HFFc6 (cell line): ENCODE measurements around the gene EVA1A. TPM values are rescaled to one million over a fixed set of nuclear protein-coding genes. Genes with fewer than 3 reads are reported as not detected.
A peak's percentile ranks its signal among the peaks of the same experiment; 100 is the strongest.

Source experiments
- DNase-seq: peaks from one replicate; pipeline ENCODE4 v3.0.0-alpha.2; 2018
- H3K27ac Mint-ChIP-seq: 2 replicates; pipeline ENCODE4 v1.8.0; 2020; ENCODE audit warnings: mild to moderate bottlenecking, mixed read lengths
- H3K27me3 Mint-ChIP-seq: 2 replicates; pipeline ENCODE4 v1.8.0; 2021; ENCODE audit warnings: mild to moderate bottlenecking, moderate library complexity, mixed read lengths; ENCODE audit not compliant: insufficient read depth
- H3K36me3 Mint-ChIP-seq: 2 replicates; pipeline ENCODE4 v1.8.0; 2021; ENCODE audit warnings: low read depth, mixed read lengths
- H3K4me1 Mint-ChIP-seq: 2 replicates; pipeline ENCODE4 v1.8.0; 2020; ENCODE audit warnings: low read depth, mixed read lengths
- H3K4me3 Mint-ChIP-seq: 2 replicates; pipeline ENCODE4 v1.8.0; 2020; ENCODE audit warnings: mild to moderate bottlenecking, moderate library complexity, mixed read lengths
- H3K9me3 Mint-ChIP-seq: 2 replicates; pipeline ENCODE4 v1.8.0; 2020; ENCODE audit warnings: mild to moderate bottlenecking, mixed read lengths
- total RNA-seq, 6 experiments: library from RNA; stranded (reverse); fragmentation: NEBNext Ultra II Directional; extraction: Animal tissue kit (Norgen Biotek cat#: 25700); gene quantifications; 2 replicates in 1 of 6; 3 replicates in 5 of 6; pipeline ENCODE4 v1.2.3, GENCODE V29; 2021
- TF ChIP-seq, protein P1 (sequence below): fragments of 200-600 bp; sonication (generic); IDR thresholded peaks from 2 replicates; pipeline ENCODE4 v1.5.0; 2021; ENCODE audit warnings: antibody characterized with exemption, mild to moderate bottlenecking

Gene EVA1A
- total RNA-seq, 6 experiments from 2014 or later = 61.7 to 75.2 (median 68.8) TPM

DNA sequence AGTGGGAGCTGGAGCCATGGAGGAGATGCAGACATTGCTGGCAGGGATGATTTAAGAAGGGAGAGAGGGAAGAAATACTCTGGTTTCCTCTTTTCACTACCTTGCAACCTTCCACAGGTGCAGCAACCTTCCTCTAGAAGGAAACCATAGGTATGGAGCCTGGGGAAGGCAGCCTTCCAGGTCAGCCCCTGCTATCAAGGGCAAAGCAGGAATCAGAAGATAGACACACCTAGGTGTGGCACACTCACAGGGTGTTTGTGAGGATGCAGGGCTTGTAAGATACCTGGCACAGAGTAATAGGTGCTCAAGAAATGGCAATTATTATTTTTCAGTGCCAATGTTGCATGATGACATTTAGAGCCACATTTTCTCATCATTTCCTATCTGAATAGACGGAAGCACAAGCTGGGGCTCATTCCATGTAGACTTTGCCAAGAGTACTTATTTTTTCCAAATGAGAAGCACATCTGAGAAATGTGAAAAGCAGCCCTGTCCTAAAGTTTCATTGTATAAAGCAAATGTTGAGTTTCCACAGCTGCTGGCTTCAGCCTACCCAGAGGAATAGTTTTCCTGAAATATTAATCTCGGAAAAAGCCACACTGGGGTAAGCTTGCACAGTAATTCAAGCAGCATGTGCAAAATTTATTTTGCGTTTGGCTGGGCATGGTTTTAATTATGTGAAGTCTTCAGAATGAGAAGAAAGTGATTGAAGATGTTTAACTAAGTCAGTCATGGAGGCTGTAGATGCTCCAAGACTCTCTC is 20.6 kb downstream of the EVA1A start:
- Mint-ChIP-seq H3K27ac (peak overlapping the region; percentile 35; the same call in 1 of the 2 replicates), H3K9me3 (no peaks in the 10 kb centered on the region), H3K4me1 (peaks cover 43% of the 10 kb centered on the region), H3K36me3 (peaks cover 48% of the 10 kb centered on the region), H3K27me3 (no peaks in the 10 kb centered on the region), H3K4me3 (0 out of 2 replicates have a peak overlapping the region, but pooled peaks have one; percentile 1)
- TF ChIP-seq, protein P1, sequence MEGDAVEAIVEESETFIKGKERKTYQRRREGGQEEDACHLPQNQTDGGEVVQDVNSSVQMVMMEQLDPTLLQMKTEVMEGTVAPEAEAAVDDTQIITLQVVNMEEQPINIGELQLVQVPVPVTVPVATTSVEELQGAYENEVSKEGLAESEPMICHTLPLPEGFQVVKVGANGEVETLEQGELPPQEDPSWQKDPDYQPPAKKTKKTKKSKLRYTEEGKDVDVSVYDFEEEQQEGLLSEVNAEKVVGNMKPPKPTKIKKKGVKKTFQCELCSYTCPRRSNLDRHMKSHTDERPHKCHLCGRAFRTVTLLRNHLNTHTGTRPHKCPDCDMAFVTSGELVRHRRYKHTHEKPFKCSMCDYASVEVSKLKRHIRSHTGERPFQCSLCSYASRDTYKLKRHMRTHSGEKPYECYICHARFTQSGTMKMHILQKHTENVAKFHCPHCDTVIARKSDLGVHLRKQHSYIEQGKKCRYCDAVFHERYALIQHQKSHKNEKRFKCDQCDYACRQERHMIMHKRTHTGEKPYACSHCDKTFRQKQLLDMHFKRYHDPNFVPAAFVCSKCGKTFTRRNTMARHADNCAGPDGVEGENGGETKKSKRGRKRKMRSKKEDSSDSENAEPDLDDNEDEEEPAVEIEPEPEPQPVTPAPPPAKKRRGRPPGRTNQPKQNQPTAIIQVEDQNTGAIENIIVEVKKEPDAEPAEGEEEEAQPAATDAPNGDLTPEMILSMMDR = no peak
- DNase-seq = no peak

DNA sequence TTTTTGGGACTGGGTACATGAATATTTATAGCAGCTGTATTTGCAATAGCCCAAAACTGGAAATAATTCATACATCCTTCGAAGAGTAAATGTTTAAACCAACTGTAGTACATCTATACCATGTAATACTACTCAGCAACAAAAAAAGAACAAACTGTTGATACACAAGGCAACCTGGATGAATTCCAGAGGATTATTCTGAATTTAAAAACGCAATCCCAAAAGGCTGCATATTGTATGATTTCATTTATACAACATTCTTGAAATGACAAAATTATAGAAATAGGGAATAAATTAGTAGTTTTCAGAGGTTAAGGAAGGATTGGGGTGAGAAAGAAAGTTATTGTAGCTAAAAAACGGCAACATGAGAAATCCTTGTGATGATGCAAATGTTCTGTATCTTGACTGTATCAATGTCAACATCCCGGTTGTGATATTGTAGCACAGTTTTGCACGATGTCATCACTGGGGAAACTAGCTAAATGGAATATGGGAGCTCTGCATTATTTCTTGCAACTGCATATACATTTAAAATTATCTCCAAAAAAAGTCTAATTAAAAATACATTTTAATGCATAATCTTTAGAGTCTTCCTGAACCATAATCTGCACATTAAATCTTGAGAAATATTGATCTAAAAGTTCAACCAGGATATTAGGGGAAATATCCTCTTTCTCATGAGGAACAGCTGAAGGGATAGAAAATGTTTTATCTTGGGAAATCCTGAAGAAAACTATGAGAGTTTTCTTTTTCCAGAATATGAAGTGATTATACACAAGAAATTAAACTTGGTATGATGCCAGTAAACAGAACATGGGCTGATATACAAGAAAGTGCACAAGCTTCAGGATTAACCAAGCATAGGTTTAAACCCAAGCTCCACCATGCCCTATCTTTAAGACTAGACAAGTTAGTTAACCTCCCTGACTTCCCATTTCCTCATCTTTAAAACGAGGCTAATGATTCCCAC is 21.9 kb downstream of the EVA1A start:
- no peak for DNase-seq
- TF ChIP-seq, protein P1 = no peak
- H3K36me3 Mint-ChIP-seq = peaks cover 41% of the 10 kb centered on the region
- peaks cover 48% of the 10 kb centered on the region for H3K4me1 Mint-ChIP-seq
- no peak overlapping the region for H3K4me3 Mint-ChIP-seq
- H3K9me3 Mint-ChIP-seq = no peaks in the 10 kb centered on the region
- H3K27ac Mint-ChIP-seq = no peak overlapping the region
- H3K27me3 Mint-ChIP-seq = no peaks in the 10 kb centered on the region; the same call in none of the 2 replicates

DNA sequence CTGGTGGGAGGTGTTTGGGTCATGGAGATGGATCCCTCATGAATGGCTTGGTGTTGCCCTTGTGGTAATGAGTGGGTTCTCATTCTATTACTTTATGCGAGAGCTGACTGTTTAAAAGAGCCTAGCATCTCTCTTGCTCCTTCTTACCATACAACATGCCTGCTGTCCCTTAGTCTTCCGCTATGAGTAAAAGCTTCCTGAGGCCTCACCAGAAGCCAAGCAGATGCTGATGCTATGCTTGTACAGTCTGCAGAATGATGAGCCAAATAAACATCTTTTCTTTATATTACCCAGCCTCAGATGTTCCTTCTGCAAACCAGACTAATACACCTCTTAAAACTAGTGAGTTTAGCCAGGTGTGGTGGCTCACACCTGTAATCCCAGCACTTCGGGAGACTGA is 23.1 kb downstream of the EVA1A start:
- no peak for DNase-seq
- peaks cover 41% of the 10 kb centered on the region for H3K36me3 Mint-ChIP-seq
- no peak overlapping the region for H3K27ac Mint-ChIP-seq
- no peaks in the 10 kb centered on the region for H3K9me3 Mint-ChIP-seq
- peaks cover 48% of the 10 kb centered on the region for H3K4me1 Mint-ChIP-seq
- H3K4me3 Mint-ChIP-seq = no peak overlapping the region
- TF ChIP-seq, protein P1 = no peak
- H3K27me3 Mint-ChIP-seq = no peaks in the 10 kb centered on the region; the same call in none of the 2 replicates

DNA sequence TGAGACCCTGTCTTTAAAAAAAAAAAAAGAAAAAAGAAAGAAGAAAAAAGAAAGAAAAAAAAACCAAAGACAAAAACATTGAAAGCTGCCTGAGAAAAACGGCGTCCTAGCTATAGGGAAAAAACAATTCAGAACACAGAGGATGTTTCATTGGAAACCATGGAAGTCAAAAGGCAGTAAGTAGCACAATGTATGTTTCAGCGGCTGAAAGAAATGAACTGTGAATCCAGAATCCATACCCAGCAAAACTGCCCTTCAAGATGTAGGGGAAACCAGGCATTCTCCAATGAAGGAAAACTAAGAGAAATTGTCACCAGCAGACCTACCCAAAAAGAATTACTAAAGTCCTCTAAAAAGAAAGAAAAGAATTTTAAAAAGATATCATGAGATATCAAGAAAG is 27.6 kb downstream of the EVA1A start:
- no peaks in the 10 kb centered on the region for H3K9me3 Mint-ChIP-seq
- H3K36me3 Mint-ChIP-seq = peaks cover 25% of the 10 kb centered on the region
- no peak overlapping the region for H3K4me3 Mint-ChIP-seq
- no peak overlapping the region for H3K27ac Mint-ChIP-seq
- TF ChIP-seq, protein P1 = no peak
- H3K4me1 Mint-ChIP-seq = peaks cover 21% of the 10 kb centered on the region
- H3K27me3 Mint-ChIP-seq = no peaks in the 10 kb centered on the region; the same call in none of the 2 replicates
- no peak for DNase-seq

DNA sequence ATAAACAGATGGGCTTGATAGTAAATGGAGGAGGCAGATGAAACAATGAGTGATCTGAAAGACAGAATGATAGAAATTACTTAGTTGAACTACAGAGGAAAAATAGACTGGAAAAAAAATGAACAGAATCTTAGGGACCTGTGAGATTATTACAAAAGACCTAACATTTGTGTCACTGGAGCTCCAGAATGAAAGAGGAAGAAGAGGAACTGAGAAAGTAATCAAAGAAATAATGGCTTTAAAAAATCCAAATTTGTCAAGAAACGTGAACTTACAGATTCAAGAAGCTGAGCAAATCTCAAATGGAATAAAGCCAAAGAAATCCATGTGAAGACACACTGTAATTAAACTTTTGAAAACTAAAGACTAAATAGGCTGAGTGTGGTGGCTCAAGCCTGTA is 28.3 kb downstream of the EVA1A start:
- H3K27ac Mint-ChIP-seq = no peak overlapping the region
- no peaks in the 10 kb centered on the region for H3K9me3 Mint-ChIP-seq
- DNase-seq = no peak
- no peak overlapping the region for H3K4me3 Mint-ChIP-seq
- TF ChIP-seq, protein P1 = no peak
- H3K36me3 Mint-ChIP-seq = peaks cover 21% of the 10 kb centered on the region
- H3K27me3 Mint-ChIP-seq = no peaks in the 10 kb centered on the region; the same call in none of the 2 replicates
- peaks cover 21% of the 10 kb centered on the region for H3K4me1 Mint-ChIP-seq
